PC-3 (cell line): ENCODE measurements around the gene MPHOSPH8. TPM values are rescaled to one million over a fixed set of nuclear protein-coding genes. Genes with fewer than 3 reads are reported as not detected.

Experiments
- ATAC-seq: fragments of 200-7000 bp; cut with Tn5 transposase; 2 replicates; pipeline ENCODE4 v1.9.1; 2020; ENCODE audit warnings: mild to moderate bottlenecking, moderate library complexity
- BruUV-seq: library from RNA; stranded (reverse); fragments of 400-500 nt; replicated peaks from 2 replicates; lab custom pipeline; 2021; lab: Mats Ljungman, UMichigan
- CTCF ChIA-PET: fragments of 300-600 bp; sonication (Branson Sonifier 250); formaldehyde crosslinking; loops from one replicate; lab custom pipeline; 2022; ENCODE audit warnings: antibody characterized with exemption; lab: Charles Lee
- POLR2A ChIA-PET: fragments of 300-600 bp; sonication (Branson Sonifier 250); formaldehyde crosslinking; loops from one replicate; lab custom pipeline; 2022; ENCODE audit warnings: antibody characterized with exemption; ENCODE audit not compliant: unreplicated experiment; lab: Charles Lee
- DNase-seq: peaks from one replicate; pipeline ENCODE4 v3.0.0-alpha.2; 2015
- H2AFZ ChIP-seq: fragments of 300-600 bp; sonication (generic); 2 replicates; pipeline ENCODE4 v1.6.0; 2016; ENCODE audit warnings: antibody characterized with exemption, low read length
- H3F3A ChIP-seq: fragments of 300-600 bp; sonication (generic); one replicate; pipeline ENCODE4 v1.6.0; 2017; ENCODE audit warnings: antibody characterized with exemption, low read length, control low read depth, mild to moderate bottlenecking; ENCODE audit not compliant: unreplicated experiment
- H3K27ac ChIP-seq: fragments of 300-600 bp; sonication (generic); 2 replicates; pipeline ENCODE4 v1.5.1; 2016; ENCODE audit warnings: mild to moderate bottlenecking, low read length
- H3K27me3 ChIP-seq: fragments of 300-600 bp; sonication (generic); 2 replicates; pipeline ENCODE4 v1.6.1; 2016; ENCODE audit warnings: low read length, mixed read lengths
- H3K36me3 ChIP-seq: fragments of 300-600 bp; sonication (generic); 2 replicates; pipeline ENCODE4 v1.6.1; 2016; ENCODE audit warnings: low read depth, mixed run types, low read length, mixed read lengths
- H3K4me1 ChIP-seq: fragments of 300-600 bp; sonication (generic); 2 replicates; pipeline ENCODE4 v1.5.1; 2016; ENCODE audit warnings: low read length; ENCODE audit not compliant: insufficient read depth
- H3K4me2 ChIP-seq: fragments of 300-600 bp; sonication (generic); 2 replicates; pipeline ENCODE4 v1.6.0; 2016; ENCODE audit warnings: low read length
- H3K4me3 ChIP-seq: fragments of 300-600 bp; sonication (generic); 2 replicates; pipeline ENCODE4 v1.5.1; 2016; ENCODE audit warnings: mild to moderate bottlenecking, low read length, mixed read lengths
- H3K79me2 ChIP-seq: fragments of 300-600 bp; sonication (generic); 2 replicates; pipeline ENCODE4 v1.6.1; 2017; ENCODE audit warnings: low read length, mixed read lengths
- H3K9ac ChIP-seq: fragments of 300-600 bp; sonication (generic); 2 replicates; pipeline ENCODE4 v1.6.0; 2016; ENCODE audit warnings: mild to moderate bottlenecking, low read length
- H3K9me2 ChIP-seq: fragments of 300-600 bp; sonication (generic); replicated peaks from 2 replicates; pipeline ENCODE4 v1.6.1; 2016; ENCODE audit warnings: mixed run types, low read length, mixed read lengths
- H3K9me3 ChIP-seq: fragments of 300-600 bp; sonication (generic); 2 replicates; pipeline ENCODE4 v1.6.1; 2016; ENCODE audit warnings: low read length, mixed read lengths
- H4K20me1 ChIP-seq: fragments of 300-600 bp; sonication (generic); 2 replicates; pipeline ENCODE4 v1.6.1; 2016; ENCODE audit warnings: low read length, mixed read lengths
- CTCF ChIP-seq: fragments of 300-600 bp; sonication (generic); conservative IDR thresholded peaks from 2 replicates; pipeline ENCODE4 v1.5.1; 2017; ENCODE audit warnings: antibody characterized with exemption, low read depth, mild to moderate bottlenecking, low read length
- EZH2 ChIP-seq: fragments of 300-600 bp; sonication (generic); IDR thresholded peaks from one replicate; pipeline ENCODE4 v1.6.1; 2017; ENCODE audit warnings: antibody characterized with exemption, mild to moderate bottlenecking, low read length; ENCODE audit not compliant: unreplicated experiment
- EZH2phosphoT487 ChIP-seq: fragments of 300-600 bp; sonication (generic); IDR thresholded peaks from 2 replicates; pipeline ENCODE4 v1.6.1; 2018; ENCODE audit warnings: mild to moderate bottlenecking, antibody characterized with exemption, low read length, borderline replicate concordance
- intact Hi-C: fragments of 100-400 bp; cut with micrococcal nuclease; formaldehyde crosslinking; loops from 2 replicates; pipeline ENCODE4 v1.9.0; 2023
- total RNA-seq: library from RNA; depleted of rRNA; stranded (reverse); fragments of >200 nt; gene quantifications from 2 replicates; pipeline ENCODE4 v1.2.3, GENCODE V29; 2014

MPHOSPH8 gene
- total RNA-seq, 1 experiment from 2014 or later, result 13.3 TPM

- Histone ChIP-seq H4K20me1 (no peaks in the 10 kb centered on the region), H2AFZ (no peak overlapping the region), H3K4me3 (no peak overlapping the region), H3K27ac (no peak overlapping the region), H3K36me3 (peaks cover 70% of the 10 kb centered on the region), H3K79me2 (no peaks in the 10 kb centered on the region), H3K27me3 (no peaks in the 10 kb centered on the region), H3K9me2 (no peaks in the 10 kb centered on the region), H3K9me3 (no peaks in the 10 kb centered on the region), H3K4me2 (no peak overlapping the region), H3K9ac (no peak overlapping the region), H3F3A (no peaks in the 10 kb centered on the region), H3K4me1 (no peaks in the 10 kb centered on the region)
- DNase-seq, result no peak
- ChIA-PET CTCF (no interaction called here), POLR2A (no interaction called here)
- intact Hi-C loops, result loop anchor here (10.0 kb wide), 1 partner anchor 225 kb away; no protein-coding TSS in a partner anchor
- ATAC-seq, result no peak
- no TSS peak for BruUV-seq
- TF ChIP-seq EZH2phosphoT487 (no peak), EZH2 (no peak), CTCF (no peak)
Observed at GRCh38 chr13:19670147-19670546, 36.7 kb downstream of the MPHOSPH8 start.

- Histone ChIP-seq H3K4me1 (peaks cover 8% of the 10 kb centered on the region), H3K9ac (no peak overlapping the region), H3K4me3 (no peak overlapping the region), H3K27me3 (no peaks in the 10 kb centered on the region), H3K9me3 (no peaks in the 10 kb centered on the region), H2AFZ (no peak overlapping the region), H4K20me1 (no peaks in the 10 kb centered on the region), H3F3A (no peaks in the 10 kb centered on the region), H3K9me2 (no peaks in the 10 kb centered on the region), H3K27ac (no peak overlapping the region), H3K4me2 (no peak overlapping the region), H3K79me2 (no peaks in the 10 kb centered on the region), H3K36me3 (peaks cover 73% of the 10 kb centered on the region)
- TF ChIP-seq CTCF (no peak), EZH2phosphoT487 (no peak), EZH2 (no peak)
- ATAC-seq (no peak), DNase-seq (no peak)
- BruUV-seq, result TSS peak; percentile 11
- ChIA-PET POLR2A (no interaction called here), CTCF (no interaction called here)
- intact Hi-C loops, result loop anchor here (10.0 kb wide), 1 partner anchor 222 kb away; no protein-coding TSS in a partner anchor
Observed at GRCh38 chr13:19672990-19673389, 39.5 kb downstream of the MPHOSPH8 start.
